LoVo (cell line): ENCODE measurements around the gene PAEP.

Experiments
- DNase-seq: peaks from one replicate; pipeline ENCODE4 v3.0.0-alpha.2; 2016; ENCODE audit warnings: low spot score

Gene PAEP

GRCh38 chr9:135601988-135602387 lies 40.4 kb downstream of the PAEP start:
- DNase-seq, result no peak

GRCh38 chr9:135602789-135603481 lies 41.4 kb downstream of the PAEP start:
- peak; percentile 38 for DNase-seq

- no peak for DNase-seq
Observed at GRCh38 chr9:135604437-135605237, 43.1 kb downstream of the PAEP start.

- DNase-seq, result no peak
Observed at GRCh38 chr9:135605238-135605781, 43.8 kb downstream of the PAEP start.

- DNase-seq, result no peak
Observed at GRCh38 chr9:135606885-135607259, 45.3 kb downstream of the PAEP start.

- no peak for DNase-seq
Observed at GRCh38 chr9:135607401-135608293, 46.1 kb downstream of the PAEP start.

- no peak for DNase-seq
Observed at GRCh38 chr9:135608294-135608998, 46.9 kb downstream of the PAEP start.

- no peak for DNase-seq
Observed at GRCh38 chr9:135608999-135609317, 47.4 kb downstream of the PAEP start.

- DNase-seq, result no peak
Observed at GRCh38 chr9:135609366-135609955, 47.9 kb downstream of the PAEP start.

- no peak for DNase-seq
Observed at GRCh38 chr9:135610290-135611141, 49.0 kb downstream of the PAEP start.

- DNase-seq, result no peak
Observed at GRCh38 chr9:135611142-135611874, 49.8 kb downstream of the PAEP start.

GRCh38 chr9:135611875-135612209 lies 50.3 kb downstream of the PAEP start:
- no peak for DNase-seq

- DNase-seq, result no peak
Observed at GRCh38 chr9:135612437-135612836, 50.9 kb downstream of the PAEP start.

- no peak for DNase-seq
Observed at GRCh38 chr9:135612981-135613910, 51.7 kb downstream of the PAEP start.

GRCh38 chr9:135613946-135614805 lies 52.6 kb downstream of the PAEP start:
- no peak for DNase-seq

GRCh38 chr9:135614821-135615665 lies 53.5 kb downstream of the PAEP start:
- no peak for DNase-seq
